ENCODE measurements around the gene TFF1.

The TFF1 gene

DNA sequence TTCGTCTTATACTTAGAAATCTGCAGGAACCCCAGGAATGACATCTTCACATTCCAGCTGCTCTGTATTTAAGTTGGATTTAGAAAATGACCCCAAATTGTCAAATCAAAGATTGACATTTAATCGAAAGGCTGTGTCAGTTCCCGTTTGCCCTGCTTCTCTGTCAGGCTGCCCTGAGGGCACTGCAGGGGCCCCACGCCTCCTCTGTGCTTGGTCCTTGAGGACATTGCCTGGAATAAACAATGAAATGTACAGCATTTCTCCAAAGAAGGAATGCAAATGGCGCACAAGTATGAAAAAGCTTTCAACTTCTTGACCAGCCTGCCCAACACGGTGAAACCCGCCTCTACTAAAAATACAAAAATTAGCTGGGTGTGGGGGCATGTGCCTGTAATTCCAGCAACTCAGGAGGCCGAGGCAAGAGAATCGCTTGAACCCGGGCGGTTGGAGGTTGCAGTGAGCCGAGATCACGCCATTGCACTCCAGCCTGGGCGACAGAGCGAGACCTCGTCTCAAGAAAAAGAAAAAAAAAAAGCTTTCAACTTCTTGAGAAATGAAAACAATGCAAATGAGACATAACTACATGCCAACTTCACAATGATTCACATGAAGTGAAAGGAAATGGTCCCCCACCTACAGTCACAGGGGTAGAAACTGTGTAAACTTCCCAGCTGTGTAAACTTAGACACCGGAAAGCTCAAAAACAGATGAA, 26.6 kb upstream of the TFF1 start:
- DNase-seq (ENCODE audit: low spot score) = no peak
- no peak overlapping the region for H3K27ac ChIP-seq
- TF ChIP-seq, protein P1, sequence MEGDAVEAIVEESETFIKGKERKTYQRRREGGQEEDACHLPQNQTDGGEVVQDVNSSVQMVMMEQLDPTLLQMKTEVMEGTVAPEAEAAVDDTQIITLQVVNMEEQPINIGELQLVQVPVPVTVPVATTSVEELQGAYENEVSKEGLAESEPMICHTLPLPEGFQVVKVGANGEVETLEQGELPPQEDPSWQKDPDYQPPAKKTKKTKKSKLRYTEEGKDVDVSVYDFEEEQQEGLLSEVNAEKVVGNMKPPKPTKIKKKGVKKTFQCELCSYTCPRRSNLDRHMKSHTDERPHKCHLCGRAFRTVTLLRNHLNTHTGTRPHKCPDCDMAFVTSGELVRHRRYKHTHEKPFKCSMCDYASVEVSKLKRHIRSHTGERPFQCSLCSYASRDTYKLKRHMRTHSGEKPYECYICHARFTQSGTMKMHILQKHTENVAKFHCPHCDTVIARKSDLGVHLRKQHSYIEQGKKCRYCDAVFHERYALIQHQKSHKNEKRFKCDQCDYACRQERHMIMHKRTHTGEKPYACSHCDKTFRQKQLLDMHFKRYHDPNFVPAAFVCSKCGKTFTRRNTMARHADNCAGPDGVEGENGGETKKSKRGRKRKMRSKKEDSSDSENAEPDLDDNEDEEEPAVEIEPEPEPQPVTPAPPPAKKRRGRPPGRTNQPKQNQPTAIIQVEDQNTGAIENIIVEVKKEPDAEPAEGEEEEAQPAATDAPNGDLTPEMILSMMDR (IDR thresholded peaks at IDR 0.05) = no peak
- no peak overlapping the region for H3K4me3 ChIP-seq

GRCh38 chr21:42391297-42391696, 25.0 kb upstream of the TFF1 start:
- no peak for DNase-seq (ENCODE audit: low spot score)
- TF ChIP-seq, protein P1 (IDR thresholded peaks at IDR 0.05) = no peak
- H3K4me3 ChIP-seq = no peak overlapping the region
- H3K27ac ChIP-seq = no peak overlapping the region

- H3K4me3 ChIP-seq = no peak overlapping the region
- H3K27ac ChIP-seq = no peak overlapping the region
- TF ChIP-seq, protein P1 (IDR thresholded peaks at IDR 0.05) = no peak
- no peak for DNase-seq (ENCODE audit: low spot score)
Measured at GRCh38 chr21:42390696-42391095, 24.4 kb upstream of the TFF1 start.

- Histone ChIP-seq H3K4me3 (no peak overlapping the region), H3K27ac (no peak overlapping the region)
- TF ChIP-seq, protein P1 (IDR thresholded peaks at IDR 0.05) = no peak
- DNase-seq (ENCODE audit: low spot score) = no peak
Measured at GRCh38 chr21:42390193-42390592, 23.9 kb upstream of the TFF1 start.

- no peak overlapping the region for H3K4me3 ChIP-seq
- DNase-seq (ENCODE audit: low spot score) = no peak
Measured at GRCh38 chr21:42389449-42389835, 23.1 kb upstream of the TFF1 start.

DNA sequence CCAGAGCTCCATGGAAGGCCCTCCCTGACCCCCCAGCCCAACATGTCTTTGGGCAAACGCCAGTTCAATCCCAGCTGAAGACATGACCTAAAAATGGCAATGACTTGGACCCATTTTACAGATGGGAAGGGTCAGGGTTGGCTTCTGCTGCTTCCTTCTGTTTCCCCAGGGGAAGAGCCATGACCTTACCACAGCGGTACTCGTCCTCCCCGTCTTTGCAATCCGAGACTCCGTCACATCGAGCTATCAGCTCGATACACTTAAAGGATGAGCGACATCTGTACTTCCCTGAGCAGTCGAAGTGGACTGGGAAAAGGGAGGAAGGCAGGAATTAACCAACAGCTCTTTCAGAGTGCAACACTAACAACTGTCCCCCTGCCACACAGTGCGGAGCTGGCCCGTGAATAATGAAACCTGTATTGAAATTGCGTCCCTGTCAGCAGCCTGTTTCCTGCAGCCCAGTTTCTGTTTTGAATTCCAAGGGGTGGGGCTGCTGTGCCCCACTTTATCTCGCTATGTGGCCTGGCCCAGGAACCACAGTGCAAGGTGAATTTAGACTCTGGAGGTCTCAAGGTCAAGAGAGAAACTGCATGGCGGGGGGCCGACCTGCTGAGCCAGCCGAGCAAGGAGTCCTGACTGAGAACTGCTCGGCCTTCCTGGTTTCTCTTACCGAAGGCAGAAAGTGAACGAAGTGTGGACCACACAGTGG, 22.6 kb upstream of the TFF1 start:
- TF ChIP-seq, protein P1 (IDR thresholded peaks at IDR 0.05) = no peak
- no peak for DNase-seq (ENCODE audit: low spot score)
- no peak overlapping the region for H3K4me3 ChIP-seq

More at GRCh38 chr21:42389449-42389835, 23.1 kb upstream of the TFF1 start:
- H3K27ac ChIP-seq = no peak overlapping the region
- TF ChIP-seq, protein P1 (IDR thresholded peaks at IDR 0.05) = no peak

More for the DNA sequence above, 22.6 kb upstream of the TFF1 start:
- no peak overlapping the region for H3K27ac ChIP-seq

Data from coronary artery (tissue), 2 donors.